Colonic mucosa (tissue), 4 donors: ENCODE data around the gene PARD3B. TPM values are rescaled to one million over a fixed set of nuclear protein-coding genes. Genes with fewer than 3 reads are reported as not detected.

Source experiments
- DNase-seq: peaks from one replicate; pipeline ENCODE4 v3.0.0-alpha.2; 2020
- H3K27ac ChIP-seq: fragments of 200-600 bp; one replicate; pipeline ENCODE4 v1.8.0; 2021
- H3K27me3 ChIP-seq: fragments of 200-600 bp; one replicate; pipeline ENCODE4 v1.8.0; 2021
- H3K36me3 ChIP-seq: fragments of 200-600 bp; one replicate; pipeline ENCODE4 v1.8.0; 2021
- H3K4me1 ChIP-seq: fragments of 200-600 bp; one replicate; pipeline ENCODE4 v1.8.0; 2021; ENCODE audit warnings: mild to moderate bottlenecking
- H3K4me3 ChIP-seq: fragments of 200-600 bp; one replicate; pipeline ENCODE4 v1.8.0; 2021
- H3K9ac ChIP-seq, 2 donors: one replicate each; pipeline ENCODE4 v1.7.0; 2013; ENCODE audit warnings: control low read depth in 2 of 2, low read depth in 2 of 2, low read length in 2 of 2
- H3K9me3 ChIP-seq: fragments of 200-600 bp; one replicate; pipeline ENCODE4 v1.8.0; 2021
- intact Hi-C: fragments of 100-400 bp; cut with DNase I; formaldehyde crosslinking; loops from one replicate; pipeline ENCODE4 v1.14.1; 2022
- total RNA-seq, 2 donors: library from RNA; stranded (reverse); fragmentation: NEBNext Ultra II Directional in 1 of 2; extraction: Animal tissue kit (Norgen Biotek cat#: 25700) in 1 of 2; gene quantifications; one replicate each; pipeline ENCODE4 v1.2.1, GENCODE V29; 2021
- TF ChIP-seq, protein P1 (sequence below): fragments of 200-600 bp; IDR thresholded peaks from one replicate; pipeline ENCODE4 v1.8.0; 2022; ENCODE audit warnings: antibody characterized with exemption, mild to moderate bottlenecking
- donor health status: healthy.
- donor health status: DM: no; HTN: no; CAD: no.
- donor health status: DM: no; HTN: no; CAD: no.

The PARD3B gene
- total RNA-seq, 2 donors from 2014 or later, result 20.0 to 24.2 TPM

DNA sequence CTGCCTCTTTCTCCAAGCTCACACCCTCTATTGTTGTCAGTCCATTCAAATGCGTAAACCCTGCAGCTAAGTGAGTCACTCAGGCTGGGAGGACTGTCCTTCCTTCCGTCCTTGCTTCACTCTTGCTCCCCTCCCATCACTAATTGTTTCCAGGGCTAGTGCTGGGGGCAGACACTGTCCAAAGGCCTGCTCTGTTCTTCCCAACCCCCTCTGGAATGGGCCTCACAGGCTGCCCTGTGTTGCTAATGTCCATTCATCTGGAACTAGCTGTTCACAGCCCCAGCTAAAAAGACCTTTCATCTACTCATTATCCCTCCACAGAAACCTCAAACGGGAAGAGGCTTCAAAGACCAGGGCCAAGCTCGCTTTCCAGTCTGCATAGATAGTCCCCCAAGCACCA lies 1105.2 kb downstream of the PARD3B start:
- Histone ChIP-seq H3K4me3 (no peak overlapping the region), H3K9me3 (no peaks in the 10 kb centered on the region), H3K27me3 (no peaks in the 10 kb centered on the region), H3K27ac (no peak overlapping the region), H3K36me3 (no peaks in the 10 kb centered on the region), H3K9ac (no peak overlapping the region), H3K4me1 (no peaks in the 10 kb centered on the region)
- intact Hi-C loops, result no loop called here
- TF ChIP-seq, protein P1, sequence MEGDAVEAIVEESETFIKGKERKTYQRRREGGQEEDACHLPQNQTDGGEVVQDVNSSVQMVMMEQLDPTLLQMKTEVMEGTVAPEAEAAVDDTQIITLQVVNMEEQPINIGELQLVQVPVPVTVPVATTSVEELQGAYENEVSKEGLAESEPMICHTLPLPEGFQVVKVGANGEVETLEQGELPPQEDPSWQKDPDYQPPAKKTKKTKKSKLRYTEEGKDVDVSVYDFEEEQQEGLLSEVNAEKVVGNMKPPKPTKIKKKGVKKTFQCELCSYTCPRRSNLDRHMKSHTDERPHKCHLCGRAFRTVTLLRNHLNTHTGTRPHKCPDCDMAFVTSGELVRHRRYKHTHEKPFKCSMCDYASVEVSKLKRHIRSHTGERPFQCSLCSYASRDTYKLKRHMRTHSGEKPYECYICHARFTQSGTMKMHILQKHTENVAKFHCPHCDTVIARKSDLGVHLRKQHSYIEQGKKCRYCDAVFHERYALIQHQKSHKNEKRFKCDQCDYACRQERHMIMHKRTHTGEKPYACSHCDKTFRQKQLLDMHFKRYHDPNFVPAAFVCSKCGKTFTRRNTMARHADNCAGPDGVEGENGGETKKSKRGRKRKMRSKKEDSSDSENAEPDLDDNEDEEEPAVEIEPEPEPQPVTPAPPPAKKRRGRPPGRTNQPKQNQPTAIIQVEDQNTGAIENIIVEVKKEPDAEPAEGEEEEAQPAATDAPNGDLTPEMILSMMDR, result no peak
- no peak for DNase-seq

DNA sequence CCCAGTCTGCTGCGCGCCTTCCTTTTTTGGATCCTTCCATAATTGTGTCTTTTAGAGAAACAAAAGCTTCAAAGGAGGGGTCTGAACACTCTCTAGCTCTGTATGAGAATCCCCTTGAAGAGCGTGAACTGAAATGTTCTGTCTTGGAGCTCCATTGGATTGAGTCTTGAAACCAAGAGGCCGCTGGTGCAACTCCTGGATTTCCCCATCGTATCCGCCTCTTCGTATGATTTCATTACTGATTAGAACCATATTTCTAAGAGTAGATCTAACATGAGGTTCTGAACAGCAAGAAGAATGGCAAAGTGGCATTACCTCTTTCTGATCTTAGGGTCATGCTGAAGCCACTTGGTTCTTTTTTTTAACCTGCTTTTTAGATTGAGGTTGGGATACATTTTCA lies 1105.7 kb downstream of the PARD3B start:
- TF ChIP-seq, protein P1, result no peak
- H3K4me3 ChIP-seq, result no peak overlapping the region
- H3K4me1 ChIP-seq, result no peaks in the 10 kb centered on the region
- H3K9me3 ChIP-seq, result no peaks in the 10 kb centered on the region
- no peaks in the 10 kb centered on the region for H3K36me3 ChIP-seq
- no peak overlapping the region for H3K9ac ChIP-seq
- intact Hi-C loops, result no loop called here
- no peaks in the 10 kb centered on the region for H3K27me3 ChIP-seq
- H3K27ac ChIP-seq, result no peak overlapping the region
- DNase-seq, result no peak

DNA sequence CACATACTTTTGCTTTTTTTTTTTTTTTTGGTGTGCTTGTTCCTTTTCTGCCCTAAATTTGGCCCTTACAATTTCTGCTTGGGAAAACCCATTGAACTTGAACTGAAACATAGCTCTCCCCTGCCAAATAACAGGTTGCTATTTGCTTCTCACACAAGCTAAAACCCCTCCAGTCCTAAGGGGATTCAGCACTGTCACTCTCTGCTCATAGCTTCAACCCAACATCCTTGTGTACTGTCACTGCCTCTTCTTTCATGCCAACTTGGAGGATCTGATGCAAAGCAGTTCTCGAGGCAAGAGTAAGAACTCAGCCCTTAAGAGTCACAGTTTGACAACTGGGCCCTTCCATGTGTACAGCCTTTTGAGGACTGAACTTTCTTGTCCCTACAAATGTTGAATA lies 1106.4 kb downstream of the PARD3B start:
- intact Hi-C loops, result no loop called here
- TF ChIP-seq, protein P1, result no peak

DNA sequence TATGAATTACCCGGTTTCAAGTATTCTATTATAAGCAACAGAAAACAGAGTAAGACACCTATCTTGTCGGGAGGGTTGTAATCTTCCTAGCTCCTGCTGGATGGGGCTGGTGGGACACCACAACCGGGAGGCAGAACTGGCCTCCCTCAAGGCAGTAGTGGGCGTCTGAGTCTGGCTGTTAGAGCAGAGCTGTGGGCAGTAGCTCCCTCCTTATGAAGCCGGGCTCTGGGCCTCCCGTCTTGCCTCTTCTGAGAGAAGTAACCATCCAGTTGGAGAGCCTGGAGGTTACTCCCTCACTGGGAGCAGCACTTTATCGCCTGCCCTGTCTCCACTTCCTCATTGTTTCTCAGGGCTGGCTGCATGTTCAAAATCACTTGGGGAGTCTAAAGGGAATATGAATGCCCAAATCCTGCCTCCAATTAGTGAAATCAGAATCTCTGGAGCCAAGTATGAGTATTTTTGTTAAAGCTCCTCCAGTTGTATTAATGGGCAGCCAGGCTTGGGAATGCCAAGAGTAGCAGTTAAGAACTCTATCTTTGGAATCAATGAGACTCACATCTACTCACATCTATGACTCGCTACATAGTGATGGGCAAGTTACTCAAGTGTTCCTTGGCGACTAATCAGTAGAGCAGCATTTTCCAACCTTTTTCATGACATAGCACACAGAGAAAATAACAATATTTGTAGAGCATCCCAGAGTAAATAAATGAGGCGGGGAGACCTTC lies 1109.8 kb downstream of the PARD3B start:
- no peak overlapping the region for H3K27ac ChIP-seq
- H3K9me3 ChIP-seq, result no peaks in the 10 kb centered on the region
- no peaks in the 10 kb centered on the region for H3K36me3 ChIP-seq
- H3K4me1 ChIP-seq, result no peaks in the 10 kb centered on the region
- H3K4me3 ChIP-seq, result no peak overlapping the region
- no peak overlapping the region for H3K9ac ChIP-seq
- intact Hi-C loops, result no loop called here
- DNase-seq, result no peak
- TF ChIP-seq, protein P1, result no peak
- H3K27me3 ChIP-seq, result no peaks in the 10 kb centered on the region

More for the DNA sequence above, 1106.4 kb downstream of the PARD3B start:
- Histone ChIP-seq H3K36me3 (no peaks in the 10 kb centered on the region), H3K4me1 (no peaks in the 10 kb centered on the region), H3K9me3 (no peaks in the 10 kb centered on the region), H3K9ac (no peak overlapping the region), H3K27ac (no peak overlapping the region), H3K4me3 (no peak overlapping the region), H3K27me3 (no peaks in the 10 kb centered on the region)
- no peak for DNase-seq

DNA sequence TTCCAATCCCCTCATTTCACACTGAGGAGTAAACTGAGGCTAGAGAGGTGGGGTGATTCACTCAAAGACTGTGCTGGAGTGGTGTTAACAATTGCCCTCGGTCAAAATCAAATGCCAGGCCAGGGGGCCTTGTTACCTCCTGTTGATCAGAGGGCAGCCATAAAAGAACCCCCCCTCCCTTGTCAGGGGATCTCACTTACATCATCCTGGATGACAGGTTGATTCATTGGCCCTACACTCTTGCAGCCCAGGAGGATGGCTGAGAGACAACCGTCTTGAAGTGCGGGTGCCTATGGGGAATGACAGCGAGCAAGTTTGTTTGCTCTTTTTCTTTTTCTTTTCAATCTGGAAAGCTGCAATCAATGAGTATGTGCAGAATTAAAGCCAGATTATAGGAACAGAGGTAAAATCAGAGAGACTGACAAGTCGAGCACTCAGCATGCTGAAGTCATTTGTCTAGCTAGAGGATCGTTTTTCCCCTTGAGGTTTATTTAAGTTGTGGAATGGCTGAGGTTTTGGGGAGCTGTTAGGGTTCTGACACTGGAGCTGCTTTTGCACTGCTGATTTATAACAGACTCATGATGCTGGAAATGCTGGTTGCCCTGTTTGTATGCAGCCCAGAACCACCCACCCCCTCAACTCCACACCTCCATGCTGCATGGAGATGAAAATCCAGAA lies 1110.6 kb downstream of the PARD3B start:
- Histone ChIP-seq H3K27ac (no peak overlapping the region), H3K4me3 (no peak overlapping the region), H3K27me3 (no peaks in the 10 kb centered on the region), H3K9ac (no peak overlapping the region), H3K4me1 (no peaks in the 10 kb centered on the region), H3K9me3 (no peaks in the 10 kb centered on the region), H3K36me3 (no peaks in the 10 kb centered on the region)
- DNase-seq, result no peak
- TF ChIP-seq, protein P1, result no peak
- intact Hi-C loops, result no loop called here
